ENCODE measurements around the gene BANP.
"Not testable (repeated sequence)": the region's sequence is repeated elsewhere in the genome, so short reads cannot be mapped to it uniquely, and the experiment has no call there.

Gene BANP

DNA sequence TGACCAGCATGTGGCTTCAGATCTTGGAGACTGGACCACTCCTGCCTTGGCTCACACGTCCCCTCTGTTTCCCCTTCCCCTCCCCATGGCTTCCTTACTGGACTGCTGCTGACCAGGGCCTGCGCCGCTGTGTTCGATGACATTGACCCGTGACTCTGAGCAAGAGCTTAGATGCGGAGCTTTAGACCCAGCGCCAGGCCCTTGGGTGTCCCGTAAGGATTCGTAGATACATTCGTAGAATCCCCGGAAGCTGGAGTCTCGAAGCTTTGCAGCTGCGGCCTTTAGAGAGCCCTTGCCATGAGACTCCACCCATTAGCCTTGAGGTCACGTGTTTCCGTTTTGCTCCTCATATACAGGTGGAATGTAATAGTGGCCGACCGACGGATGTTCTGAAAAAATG is 65.2 kb downstream of the BANP start:
- not testable (repeated sequence) for DNase-seq

DNA sequence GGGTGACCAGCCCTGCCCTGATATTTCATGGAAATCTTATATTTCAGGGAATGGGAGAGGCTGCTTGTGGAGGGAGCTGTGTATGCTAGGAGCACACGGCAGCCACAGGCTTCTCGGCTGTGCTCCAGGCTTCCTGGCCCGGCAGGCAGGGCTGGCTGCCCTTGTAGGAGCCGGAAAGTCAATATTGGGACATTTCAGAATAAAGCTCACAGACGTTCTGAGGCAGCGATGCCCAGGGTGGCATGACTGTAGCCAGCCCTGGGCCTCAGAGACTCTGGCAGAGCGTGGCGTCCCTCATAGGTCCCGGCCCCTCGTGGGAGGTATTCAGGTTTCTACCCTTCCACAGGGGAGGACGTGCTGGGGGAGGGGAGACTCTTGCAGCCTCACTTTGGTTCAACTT is 65.7 kb downstream of the BANP start:
- no peak for DNase-seq

DNA sequence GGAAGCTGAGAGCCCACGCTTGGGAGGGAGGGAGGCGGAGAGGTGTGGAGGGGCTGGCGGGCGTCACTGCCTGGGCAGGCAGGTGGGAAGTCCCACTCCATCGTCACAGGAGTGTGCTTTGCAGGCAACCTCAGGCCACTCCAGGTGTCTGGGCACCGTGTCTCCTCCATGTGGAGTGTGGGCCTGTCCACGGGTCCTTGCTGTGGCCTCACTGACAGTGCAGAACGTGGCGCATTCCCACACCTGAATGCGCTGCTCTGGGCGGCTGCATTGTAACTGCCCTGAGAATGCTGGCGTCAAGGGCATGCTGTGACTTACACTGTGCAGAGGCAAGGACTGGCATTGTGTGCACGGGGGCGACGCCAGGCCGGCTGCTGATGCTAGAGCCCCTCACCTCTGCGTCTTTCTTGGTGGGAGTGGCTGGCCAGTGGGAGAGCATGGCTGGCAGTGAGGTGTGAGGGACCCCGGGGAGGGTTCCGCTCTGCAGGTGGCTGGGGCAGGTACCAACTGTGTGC is 66.4 kb downstream of the BANP start:
- DNase-seq: no peak

DNA sequence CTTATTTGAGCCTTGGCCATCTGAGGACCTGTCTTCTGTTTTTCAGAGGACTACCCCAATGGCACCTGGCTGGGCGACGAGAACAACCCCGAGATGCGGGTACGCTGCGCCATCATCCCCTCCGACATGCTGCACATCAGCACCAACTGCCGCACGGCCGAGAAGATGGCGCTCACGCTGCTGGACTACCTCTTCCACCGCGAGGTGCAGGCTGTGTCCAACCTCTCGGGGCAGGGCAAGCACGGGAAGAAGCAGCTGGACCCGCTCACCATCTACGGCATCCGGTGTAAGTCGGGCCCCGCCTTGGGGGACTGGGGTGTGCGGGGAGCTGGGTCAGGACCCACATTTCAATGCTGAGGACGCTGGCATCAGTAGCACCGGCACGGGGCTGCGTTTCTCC is 67.1 kb downstream of the BANP start:
- not testable (repeated sequence) for DNase-seq

DNA sequence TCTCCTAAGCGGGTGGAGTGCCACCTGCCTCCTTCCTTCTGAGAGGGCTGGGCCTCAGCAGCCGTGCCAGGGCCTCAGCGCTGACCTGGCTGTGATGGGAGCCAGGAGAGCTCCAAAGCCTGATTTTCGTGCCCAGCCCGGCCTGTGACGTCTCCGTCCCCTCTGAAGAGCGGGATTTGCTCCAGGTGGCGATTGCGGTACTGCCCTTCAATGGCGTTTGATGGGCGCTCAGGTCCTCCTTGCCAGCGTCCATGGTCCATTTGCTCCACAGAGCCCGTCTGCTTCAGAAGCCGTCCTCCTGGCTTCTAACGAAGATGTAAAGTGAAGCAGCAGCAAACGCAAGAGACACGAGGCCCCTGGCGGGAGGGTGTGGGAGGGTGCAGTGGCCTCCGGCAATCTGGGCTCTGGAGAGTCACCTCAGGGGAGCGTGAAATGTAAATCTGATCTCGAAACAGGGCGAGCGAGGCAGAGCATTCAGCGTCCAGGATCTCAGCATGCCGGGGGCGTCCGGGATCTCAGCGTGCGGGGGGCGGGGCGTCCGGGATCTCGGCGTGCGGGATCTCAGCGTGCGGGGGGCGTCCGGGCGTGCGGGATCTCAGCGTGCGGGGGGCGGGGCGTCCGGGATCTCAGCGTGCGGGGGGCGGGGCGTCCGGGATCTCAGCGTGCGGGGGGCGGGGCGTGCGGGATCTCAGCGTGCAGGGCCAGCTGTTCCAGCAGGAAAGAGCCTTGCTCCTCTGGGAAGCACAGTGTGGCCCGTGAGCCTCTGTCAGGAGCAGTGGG is 68.0 kb downstream of the BANP start:
- DNase-seq: not testable (repeated sequence)

DNA sequence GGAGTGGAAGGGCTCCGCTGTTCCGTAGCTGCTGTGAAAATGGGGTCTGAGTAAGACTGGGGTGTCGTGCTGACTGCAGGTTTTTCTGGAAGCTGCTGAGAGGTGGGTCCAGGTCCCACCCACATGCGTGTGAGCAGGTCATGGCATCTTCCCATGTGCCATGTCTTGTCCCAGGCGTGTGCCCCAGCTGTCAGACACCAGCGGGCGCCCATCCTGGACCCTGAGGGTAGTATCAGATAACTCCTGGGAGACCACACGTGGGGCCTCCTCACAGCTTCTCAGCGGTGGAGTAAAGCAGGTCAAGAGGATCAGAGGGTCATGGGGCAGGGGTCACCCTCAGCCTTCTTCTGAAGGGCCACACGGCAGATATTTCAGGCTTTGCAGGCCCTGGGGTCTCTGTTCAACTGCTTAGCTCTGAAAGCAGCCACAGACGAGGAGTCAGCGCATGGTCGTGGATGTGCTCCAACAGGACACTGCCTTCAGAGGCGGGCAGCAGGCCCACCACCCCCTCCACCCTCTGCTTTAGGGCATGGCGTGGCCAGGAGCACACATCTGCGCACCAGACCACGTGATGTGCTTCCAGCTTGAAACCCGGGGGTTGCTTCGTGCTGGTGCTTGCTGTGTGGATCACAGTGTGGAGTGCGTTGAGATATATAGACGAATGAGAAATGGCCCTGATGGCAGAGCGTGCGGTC is 68.7 kb downstream of the BANP start:
- no peak for DNase-seq

DNA sequence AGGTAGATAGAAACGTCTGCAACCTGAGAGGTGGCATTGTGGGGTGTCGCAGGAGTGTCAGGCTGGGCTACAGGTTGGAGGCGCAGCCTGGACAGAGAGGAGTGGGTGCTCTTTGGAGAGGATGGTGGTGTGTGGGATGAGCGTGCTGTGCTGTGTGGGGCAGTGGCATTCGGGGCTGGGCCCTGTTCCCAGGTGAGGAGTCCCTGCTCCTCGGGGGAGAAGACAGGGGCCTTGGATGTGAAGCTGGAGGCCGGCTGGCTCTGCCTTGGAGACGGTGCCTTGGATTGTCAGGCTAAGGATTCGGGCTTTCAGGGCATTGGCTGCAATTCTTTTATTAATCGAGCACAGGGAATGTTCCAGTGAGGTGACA is 69.3 kb downstream of the BANP start:
- DNase-seq: no peak

DNA sequence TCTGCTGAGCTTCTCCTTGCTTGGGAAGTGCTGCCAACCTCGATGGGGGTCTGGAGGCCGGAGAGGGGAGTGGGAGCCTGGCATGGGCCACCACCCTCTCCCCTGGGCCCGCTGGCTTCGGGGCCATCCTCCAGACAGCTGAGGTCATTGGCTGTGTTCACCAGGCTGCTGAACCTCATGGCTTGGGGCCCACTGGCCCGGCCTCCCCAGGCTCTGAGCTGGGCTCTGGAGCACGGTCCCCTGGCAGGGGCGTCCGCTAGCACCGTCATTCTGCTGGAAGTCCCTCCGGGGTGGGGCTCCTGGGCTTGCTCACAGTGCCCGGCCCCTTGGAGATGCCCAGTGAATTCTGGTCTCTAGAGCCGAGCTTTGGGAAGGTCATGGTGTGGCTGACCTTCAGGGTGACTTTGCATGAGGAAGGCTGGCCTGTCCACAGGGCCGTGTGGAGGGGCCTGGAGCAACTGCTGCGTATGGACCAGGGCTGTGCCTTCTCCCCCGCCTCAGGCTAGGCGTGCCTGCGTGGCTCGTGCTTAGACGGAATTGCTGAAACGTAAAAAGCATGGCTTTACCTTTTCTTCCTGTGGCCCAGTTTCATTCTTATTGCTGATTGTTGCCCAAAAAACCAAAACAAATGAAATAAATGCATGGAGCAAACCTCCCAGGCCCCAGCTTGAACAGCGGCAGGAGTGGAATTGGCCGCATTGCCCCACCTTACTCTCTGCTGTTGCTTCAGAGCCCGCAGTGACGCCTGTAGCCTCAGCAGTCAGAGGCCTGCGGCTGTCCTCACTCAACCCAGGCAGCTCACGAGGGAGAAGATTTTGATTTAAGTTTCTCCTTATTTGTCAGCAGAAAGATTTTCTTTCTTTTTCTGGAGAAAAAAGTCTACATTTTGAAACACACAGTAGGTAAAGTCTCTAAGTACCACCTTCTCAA is 70.1 kb downstream of the BANP start:
- DNase-seq: not testable (repeated sequence)

DNA sequence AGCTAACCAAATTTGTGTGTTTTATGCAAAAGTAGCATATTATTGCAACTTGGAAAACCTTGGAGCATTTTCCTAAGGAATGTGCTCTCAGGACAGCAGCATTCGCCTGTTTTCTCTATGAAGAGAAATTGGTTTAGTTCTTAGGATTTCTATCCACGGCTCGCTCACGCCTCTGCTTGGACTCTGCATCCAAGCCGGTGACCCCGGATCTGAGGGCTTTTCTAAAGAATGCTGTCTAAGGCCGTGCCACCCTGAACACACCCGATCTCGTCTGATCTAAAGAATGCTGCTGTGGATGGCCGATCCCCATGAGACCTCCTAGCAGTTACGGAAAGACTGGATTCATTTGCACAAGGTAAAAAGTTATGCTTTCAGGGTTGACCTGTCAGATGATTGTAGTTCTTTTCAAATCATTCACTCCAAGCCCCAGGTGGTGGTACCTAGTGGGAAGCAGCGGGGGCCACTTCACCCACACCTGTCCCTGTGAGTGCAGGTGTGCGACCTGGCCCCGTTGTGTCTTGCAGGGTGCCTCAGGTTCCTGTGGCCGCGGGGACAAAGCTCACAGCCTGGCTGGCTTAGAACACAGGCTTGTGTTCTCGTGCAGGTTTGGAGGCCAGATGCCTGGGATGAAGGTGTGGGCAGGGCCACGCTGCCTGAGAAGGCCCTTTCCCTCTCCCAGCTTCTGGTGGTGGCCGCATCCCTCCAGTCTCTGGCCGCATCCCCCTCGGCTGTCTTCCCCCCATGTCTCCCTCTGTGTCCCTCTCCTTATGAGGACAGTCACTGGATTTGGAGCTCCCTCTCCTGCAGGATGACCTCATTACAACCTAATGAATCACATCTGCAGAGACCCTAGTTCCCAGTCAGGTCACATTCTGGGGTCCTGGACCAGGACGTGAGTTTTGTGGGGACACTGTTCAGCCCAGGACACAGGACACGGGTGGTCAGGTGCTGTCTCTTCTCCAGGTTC is 71.1 kb downstream of the BANP start:
- no peak for DNase-seq

DNA sequence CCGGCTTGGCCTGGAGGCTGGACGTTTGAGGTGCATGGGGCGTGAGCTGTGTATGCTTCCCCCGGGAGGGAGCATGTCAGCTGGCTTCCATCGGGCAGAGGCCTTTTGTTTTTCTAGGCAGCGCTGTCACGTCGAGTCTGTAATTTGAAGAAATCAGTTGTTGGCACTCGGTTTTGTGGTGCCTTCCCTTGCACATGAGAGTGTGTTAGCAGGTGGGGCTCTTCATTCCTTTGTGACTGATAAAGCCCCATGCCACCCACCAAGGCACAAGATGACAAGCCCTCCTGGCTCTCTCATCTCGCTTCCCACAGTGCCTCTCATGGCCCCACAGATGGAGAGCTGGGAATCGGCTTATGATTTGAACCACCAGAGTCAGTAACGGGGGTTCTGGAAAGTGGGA is 72.1 kb downstream of the BANP start:
- DNase-seq: no peak

DNA sequence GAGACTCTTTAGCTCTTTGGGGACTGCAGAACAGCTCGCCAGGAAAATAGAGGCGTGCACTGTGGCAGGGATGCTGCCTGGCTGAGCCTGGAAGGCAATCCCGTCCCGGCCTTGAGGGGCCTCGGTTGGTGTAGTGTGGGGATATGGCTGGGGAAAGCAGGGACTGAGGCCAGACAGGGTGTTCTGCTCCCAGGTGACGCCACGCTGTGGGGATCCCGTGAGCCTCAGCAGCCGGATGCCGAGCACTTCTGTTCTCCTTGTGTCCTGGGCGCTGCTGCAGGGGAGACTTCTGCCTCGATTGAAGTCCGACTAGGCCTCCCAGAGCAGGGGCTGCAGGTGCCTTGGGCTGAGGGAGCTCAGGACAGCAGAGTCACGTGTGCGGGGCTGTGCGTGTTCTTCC is 72.6 kb downstream of the BANP start:
- DNase-seq: no peak

DNA sequence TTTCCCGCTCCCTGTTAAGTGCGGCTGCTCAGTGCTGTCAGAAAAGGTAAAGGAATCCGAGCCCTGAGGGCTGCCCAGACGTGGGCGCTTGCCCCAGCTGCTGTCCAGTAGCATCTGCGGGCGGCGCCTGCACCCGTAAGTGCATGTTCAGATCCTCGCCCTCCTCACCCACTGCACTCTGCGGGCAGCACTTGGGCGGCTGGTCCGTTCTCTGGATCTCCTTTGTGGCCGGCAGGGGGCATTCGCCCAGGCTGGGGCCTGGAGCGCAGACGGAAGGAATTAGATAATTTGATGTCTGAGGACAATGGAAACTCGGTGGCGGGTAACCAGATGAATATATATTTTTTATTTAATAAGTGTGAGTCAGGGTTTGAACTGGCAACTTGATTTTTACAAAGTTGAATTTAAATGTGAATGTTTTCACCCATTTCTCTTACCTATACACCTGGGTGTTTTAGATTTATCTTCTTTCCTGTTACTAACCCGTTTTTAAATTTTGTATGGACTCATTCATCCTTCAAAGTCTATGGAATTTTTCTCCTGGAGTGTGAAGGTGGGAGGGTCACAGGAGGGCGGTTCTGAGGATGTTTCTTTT is 73.4 kb downstream of the BANP start:
- DNase-seq: peak; percentile 31

DNA sequence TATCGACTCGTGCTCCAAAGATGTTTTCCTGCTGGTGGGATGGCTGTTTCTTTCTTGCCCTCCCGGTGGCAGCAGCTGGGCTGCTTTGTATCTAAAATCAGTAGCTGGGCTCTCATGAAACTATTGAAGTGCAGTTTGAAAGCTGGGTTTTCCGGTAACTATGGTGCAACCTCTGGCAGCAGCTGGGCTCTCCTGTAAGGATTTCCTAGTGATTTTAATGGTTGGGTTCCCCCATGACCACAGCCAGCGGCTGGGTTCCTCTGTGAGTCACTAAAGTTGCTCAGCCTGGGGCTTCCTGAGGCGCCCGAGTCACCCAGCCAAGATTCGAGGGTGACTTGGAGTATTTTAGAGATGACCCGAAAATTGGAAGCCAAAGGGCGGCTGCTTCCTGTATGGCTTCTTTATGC is 73.9 kb downstream of the BANP start:
- peak; percentile 94 for DNase-seq

DNA sequence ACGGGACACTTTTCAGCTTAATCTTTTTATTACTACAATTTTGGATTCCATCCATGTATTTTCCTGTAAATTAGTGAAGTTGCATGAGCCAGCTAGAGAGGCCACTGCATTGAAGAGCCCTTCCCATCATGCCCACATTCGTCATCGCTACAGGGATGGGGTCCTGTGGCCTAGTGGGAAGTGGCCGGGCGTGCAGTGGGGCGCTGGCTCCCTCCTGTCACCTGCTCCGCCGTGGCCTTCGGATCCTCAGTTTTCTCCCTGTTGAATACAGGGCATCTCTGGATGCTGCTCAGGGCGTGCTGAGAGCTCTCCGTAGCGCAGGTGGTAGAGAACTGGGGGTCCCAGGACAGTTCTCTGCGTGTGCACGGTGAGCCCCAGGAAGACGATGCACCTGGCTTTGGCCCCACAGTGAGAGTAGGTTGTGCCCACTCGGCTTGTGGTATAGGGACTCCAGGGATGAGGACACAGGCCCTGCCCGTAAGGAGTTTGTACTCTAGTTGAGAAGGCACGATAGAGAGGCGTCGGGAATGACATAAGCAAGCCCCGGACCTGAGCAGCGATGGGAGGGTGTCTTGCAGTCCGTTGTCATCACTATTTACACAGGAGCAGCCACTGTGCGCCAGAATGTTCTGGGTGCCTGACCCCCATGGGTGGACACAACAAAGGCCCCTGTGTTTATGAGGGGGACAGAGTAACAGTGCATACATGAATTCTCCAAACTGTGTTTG is 74.8 kb downstream of the BANP start:
- DNase-seq: not testable (repeated sequence)

DNA sequence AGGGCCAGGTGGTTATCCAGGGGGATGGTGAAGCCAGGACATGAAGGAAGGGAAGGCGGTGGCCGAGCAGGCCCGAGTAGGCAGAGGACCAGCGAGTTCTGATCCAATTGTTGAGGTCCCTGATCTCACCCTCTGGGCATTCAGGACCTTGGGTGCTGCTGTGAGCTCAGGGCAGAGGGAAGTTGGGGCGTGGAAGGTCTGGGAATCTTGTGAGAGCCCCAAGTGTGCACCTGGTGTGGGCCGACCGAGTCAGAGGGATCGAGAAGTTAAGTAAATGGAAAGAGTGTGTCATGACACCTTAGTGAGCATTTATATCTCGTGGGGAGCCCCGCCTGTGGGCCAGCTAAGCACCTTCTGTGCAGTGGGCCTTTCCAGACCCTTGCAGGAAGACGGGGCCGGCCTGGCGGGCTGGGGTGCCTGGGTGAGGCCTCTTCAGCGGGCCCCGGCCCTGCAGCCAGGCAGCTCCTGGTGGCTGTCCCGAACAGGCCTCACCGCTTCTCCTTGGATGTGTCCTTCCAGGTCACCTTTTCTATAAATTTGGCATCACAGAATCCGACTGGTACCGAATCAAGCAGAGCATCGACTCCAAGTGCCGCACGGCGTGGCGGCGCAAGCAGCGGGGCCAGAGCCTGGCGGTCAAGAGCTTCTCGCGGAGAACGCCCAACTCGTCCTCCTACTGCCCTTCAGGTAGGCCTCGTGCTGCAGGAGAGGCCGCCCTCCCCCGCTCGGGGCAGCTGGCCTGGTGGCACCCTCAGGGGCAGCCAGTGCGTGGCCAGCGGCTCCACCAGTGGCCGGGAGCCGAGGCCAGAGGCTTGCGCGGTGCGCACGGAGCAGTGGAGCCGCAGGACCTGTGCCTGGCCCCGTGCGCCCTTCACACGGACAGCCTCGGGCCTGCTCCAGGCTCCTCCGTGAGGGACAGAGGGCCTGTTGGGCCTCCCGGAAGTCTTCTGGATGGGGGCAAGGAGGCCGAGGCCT is 76.0 kb downstream of the BANP start:
- DNase-seq: no peak

DNA sequence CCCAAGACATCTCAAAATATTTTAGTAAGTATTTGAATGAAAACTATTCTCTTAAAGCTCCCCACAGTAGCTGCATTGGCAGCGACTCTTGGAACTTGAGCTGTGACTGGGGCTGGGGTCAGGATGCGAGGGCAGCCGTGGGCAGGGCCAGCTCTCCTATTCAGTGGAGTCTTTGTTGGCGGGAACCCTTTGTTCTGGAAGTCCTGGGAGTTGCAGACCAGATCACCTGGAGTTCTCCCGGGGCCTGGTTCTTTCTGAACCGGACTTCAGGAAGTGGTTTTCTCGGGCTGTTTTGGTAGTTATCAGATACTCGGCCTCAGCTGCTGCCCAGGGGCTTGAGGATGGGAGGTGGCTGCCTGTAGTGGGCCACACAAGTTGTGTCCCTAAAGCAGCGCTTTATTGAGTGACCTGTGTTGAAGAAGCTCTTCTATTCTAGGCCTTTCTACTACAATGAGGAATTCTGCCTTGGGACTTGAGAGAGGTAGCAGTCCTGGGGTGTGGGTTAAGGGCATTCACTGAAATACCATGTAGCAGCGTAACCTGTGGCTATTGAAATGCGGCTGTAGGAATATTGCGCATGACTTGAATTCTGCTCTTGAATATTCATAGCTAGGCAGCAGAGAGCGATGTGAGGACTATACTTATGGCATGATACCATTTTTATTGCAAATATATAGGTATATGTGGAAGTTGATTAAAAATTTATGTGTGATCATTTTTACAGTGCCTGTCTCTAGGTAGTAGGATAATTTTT is 77.1 kb downstream of the BANP start:
- not testable (repeated sequence) for DNase-seq

DNA sequence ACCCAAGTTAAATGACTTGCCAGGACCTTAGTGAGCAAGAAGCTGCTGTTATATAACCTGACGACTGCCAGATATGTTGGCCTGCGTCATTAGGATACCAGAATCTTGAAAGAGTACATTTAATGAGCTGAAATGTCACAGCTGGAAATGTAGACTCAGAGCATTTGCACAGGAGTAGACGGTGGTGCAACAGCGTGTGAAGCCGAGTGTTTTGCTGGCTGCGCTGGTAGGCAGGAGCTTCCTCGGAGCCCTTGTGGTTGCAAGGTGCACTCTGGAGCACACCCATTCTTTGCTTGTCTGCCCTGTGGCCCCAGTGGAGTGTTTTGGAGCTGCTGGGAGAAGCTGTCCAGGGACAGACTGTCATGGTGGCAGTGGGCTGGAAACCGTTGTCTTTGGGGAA is 79.3 kb downstream of the BANP start:
- DNase-seq: no peak

DNA sequence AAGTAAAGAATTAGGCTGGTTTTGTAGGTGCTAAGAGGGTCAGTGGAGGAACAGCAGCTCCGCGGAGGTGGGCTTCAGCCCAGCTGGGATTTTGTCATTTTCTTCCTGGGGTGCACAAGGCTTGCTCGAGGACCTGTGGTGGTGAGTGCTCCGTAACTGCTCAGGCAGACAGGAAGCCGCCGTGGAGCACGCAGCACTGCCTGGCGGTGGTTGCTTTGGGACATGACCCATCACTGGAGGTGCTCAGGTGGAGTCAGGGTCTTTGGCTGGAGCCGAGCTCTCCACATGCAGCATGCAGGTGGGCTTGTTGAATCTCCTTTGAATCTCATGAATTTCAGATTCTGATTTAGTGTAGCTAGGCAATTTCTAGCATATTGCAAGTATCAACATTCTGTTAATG is 79.7 kb downstream of the BANP start:
- DNase-seq: not testable (repeated sequence)

All from suppressor macrophage treated with lipopolysaccharide for 4 hours (primary cell).